ENCODE data around the gene EDN1. TPM values are rescaled to one million over a fixed set of nuclear protein-coding genes. Genes with fewer than 3 reads are reported as not detected.

The EDN1 gene
- total and polyA plus RNA-seq, 9 of the 15 experiments (the other 6 are each of a cell fraction or from before 2014, with no cell fraction given) = 0.03 to 0.06 TPM; not detected in 7

GRCh38 chr6:12298017-12298978 is 8.1 kb downstream of the EDN1 start (continued):
- TF ChIP-seq AFF1 (IDR thresholded peaks at IDR 0.05; ENCODE audit: low read depth in 1 of 2, partially characterized antibody in 2 of 2) (no peak), SMARCA5 (IDR thresholded peaks at IDR 0.05) (no peak), MAFG (tag; conservative IDR thresholded peaks at IDR 0.05) (no peak), RB1 (IDR thresholded peaks at IDR 0.05; ENCODE audit: low read depth) (no peak), ZNF146 (CRISPR knock-in tag; IDR thresholded peaks at IDR 0.05; ENCODE audit: unreplicated experiment) (no peak), ZNF184 (CRISPR knock-in tag; IDR thresholded peaks at IDR 0.05) (no peak), NCOA4 (IDR thresholded peaks at IDR 0.05; ENCODE audit: partially characterized antibody) (no peak), HMG20B (CRISPR knock-in tag; IDR thresholded peaks at IDR 0.05) (no peak), CBFA2T2 (conservative IDR thresholded peaks at IDR 0.05) (no peak), KHSRP (IDR thresholded peaks at IDR 0.05) (no peak)
